ENCODE results near the gene CRISPLD2.

The CRISPLD2 gene

GRCh38 chr16:84884596-84885341, 65.0 kb downstream of the CRISPLD2 start:
- TF ChIP-seq, protein P1, sequence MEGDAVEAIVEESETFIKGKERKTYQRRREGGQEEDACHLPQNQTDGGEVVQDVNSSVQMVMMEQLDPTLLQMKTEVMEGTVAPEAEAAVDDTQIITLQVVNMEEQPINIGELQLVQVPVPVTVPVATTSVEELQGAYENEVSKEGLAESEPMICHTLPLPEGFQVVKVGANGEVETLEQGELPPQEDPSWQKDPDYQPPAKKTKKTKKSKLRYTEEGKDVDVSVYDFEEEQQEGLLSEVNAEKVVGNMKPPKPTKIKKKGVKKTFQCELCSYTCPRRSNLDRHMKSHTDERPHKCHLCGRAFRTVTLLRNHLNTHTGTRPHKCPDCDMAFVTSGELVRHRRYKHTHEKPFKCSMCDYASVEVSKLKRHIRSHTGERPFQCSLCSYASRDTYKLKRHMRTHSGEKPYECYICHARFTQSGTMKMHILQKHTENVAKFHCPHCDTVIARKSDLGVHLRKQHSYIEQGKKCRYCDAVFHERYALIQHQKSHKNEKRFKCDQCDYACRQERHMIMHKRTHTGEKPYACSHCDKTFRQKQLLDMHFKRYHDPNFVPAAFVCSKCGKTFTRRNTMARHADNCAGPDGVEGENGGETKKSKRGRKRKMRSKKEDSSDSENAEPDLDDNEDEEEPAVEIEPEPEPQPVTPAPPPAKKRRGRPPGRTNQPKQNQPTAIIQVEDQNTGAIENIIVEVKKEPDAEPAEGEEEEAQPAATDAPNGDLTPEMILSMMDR (IDR thresholded peaks at IDR 0.05; ENCODE audit: control extremely low read depth, extremely low read depth, low read depth, missing control alignments): no peak
- ChIA-PET POLR2A (no interaction called here), CTCF (no interaction called here)
- no peak for DNase-seq (ENCODE audit: extremely low spot score)

DNA sequence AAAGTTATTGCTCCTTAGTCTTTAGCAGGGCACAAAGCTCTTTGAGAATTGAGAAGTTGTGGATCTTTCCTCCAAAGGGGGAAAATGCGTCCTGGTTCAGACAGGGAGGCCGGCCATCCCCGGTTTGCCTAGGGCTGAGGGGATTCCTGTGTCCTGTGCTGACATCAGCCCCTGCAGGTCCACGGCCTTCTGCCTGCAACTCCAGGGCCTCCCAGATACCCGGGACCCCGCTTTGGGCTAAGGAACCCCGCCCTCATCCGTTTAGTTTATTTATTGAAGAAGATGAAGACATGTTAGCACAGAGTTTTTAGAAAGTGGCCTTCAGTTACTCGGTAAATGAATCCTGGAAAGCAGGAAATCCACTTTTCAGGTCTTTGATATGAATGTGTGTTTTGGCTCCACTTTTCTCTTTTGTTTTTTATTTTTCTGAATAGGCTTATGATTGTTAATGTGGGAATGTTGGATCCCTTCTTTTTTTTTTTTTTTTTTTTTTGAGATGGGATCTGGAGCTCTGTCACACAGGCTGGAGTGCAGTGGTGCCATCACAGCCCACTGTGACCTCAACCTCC, 65.6 kb downstream of the CRISPLD2 start:
- CTCF ChIA-PET: no interaction called here
- POLR2A ChIA-PET: no interaction called here

GRCh38 chr16:84886497-84887090, 66.8 kb downstream of the CRISPLD2 start:
- ChIA-PET CTCF (no interaction called here), POLR2A (no interaction called here)
- TF ChIP-seq, protein P1 (IDR thresholded peaks at IDR 0.05; ENCODE audit: control extremely low read depth, extremely low read depth, low read depth, missing control alignments): no peak
- DNase-seq (ENCODE audit: extremely low spot score): no peak

More for the DNA sequence above, 65.6 kb downstream of the CRISPLD2 start:
- no peak for DNase-seq (ENCODE audit: extremely low spot score)
- TF ChIP-seq, protein P1 (IDR thresholded peaks at IDR 0.05; ENCODE audit: control extremely low read depth, extremely low read depth, low read depth, missing control alignments): no peak

DNA sequence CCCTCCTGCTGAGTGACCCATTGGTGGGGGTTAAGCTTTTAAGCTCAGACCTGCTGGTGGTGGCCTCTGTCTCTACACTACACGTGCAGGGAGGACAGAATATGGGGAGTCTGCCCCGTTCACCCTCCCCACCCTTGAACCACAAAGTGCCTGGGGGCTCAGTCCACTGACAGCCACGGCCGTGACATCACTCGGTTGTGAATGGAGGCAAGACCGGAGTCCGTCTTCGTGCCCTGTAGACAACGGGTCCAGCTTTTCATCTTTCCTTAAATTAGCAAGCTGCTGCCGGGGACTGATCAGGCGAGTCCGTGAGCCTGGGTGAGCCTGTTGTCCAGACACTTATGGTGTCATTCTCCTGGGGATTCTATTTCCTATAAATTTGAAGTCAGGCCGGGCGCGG, 67.4 kb downstream of the CRISPLD2 start:
- ChIA-PET CTCF (no interaction called here), POLR2A (no interaction called here)
- TF ChIP-seq, protein P1 (IDR thresholded peaks at IDR 0.05; ENCODE audit: control extremely low read depth, extremely low read depth, low read depth, missing control alignments): no peak

GRCh38 chr16:84888450-84888849, 68.7 kb downstream of the CRISPLD2 start:
- DNase-seq (ENCODE audit: extremely low spot score): no peak
- TF ChIP-seq, protein P1 (IDR thresholded peaks at IDR 0.05; ENCODE audit: control extremely low read depth, extremely low read depth, low read depth, missing control alignments): no peak
- ChIA-PET CTCF (no interaction called here), POLR2A (no interaction called here)

More for the DNA sequence above, 67.4 kb downstream of the CRISPLD2 start:
- DNase-seq (ENCODE audit: extremely low spot score): no peak

- POLR2A ChIA-PET: no interaction called here
- DNase-seq (ENCODE audit: extremely low spot score): no peak
- CTCF ChIA-PET: interaction anchor here (1.5 kb wide), 1 partner anchor 8 kb away, joined by 3 read pairs; no protein-coding TSS in a partner anchor
- TF ChIP-seq, protein P1 (IDR thresholded peaks at IDR 0.05; ENCODE audit: control extremely low read depth, extremely low read depth, low read depth, missing control alignments): no peak
Measured at GRCh38 chr16:84889066-84889465, 69.3 kb downstream of the CRISPLD2 start.

Measured in GM10248 (cell line).